GM23248 (cell line): ENCODE results near the gene RHOXF1.
"Not testable (repeated sequence)": the region's sequence is repeated elsewhere in the genome, so short reads cannot be mapped to it uniquely, and the experiment has no call there.

Experiments used
- EZH2 ChIP-seq: fragments of 200-600 bp; sonication (generic); IDR thresholded peaks from 2 replicates; pipeline ENCODE4 v1.6.1; 2018; ENCODE audit warnings: antibody characterized with exemption, mild to moderate bottlenecking; ENCODE audit not compliant: insufficient read depth, poor library complexity, severe bottlenecking
- EZH2phosphoT487 ChIP-seq: fragments of 200-600 bp; sonication (generic); IDR thresholded peaks from 2 replicates; pipeline ENCODE4 v1.6.1; 2018; ENCODE audit warnings: antibody characterized with exemption, moderate library complexity, mild to moderate bottlenecking, low read depth; ENCODE audit not compliant: insufficient read depth

GRCh38 chrX:120158313-120158712 lies 42.6 kb upstream of the RHOXF1 start, which contains the start of gene RHOXF2:
- not testable (repeated sequence) for TF ChIP-seq EZH2, EZH2phosphoT487
